Mesendoderm (in vitro differentiated cells): ENCODE data around the gene PRR4. TPM values are rescaled to one million over a fixed set of nuclear protein-coding genes. Genes with fewer than 3 reads are reported as not detected.

Source experiments
- DNase-seq: peaks from one replicate; pipeline ENCODE4 v3.0.0; 2013
- H2AK5ac ChIP-seq: 2 replicates; pipeline ENCODE4 v1.6.1; 2013; ENCODE audit warnings: low read length, inconsistent platforms
- H2BK120ac ChIP-seq: 2 replicates; pipeline ENCODE4 v1.6.1; 2013; ENCODE audit warnings: low read depth, mild to moderate bottlenecking, low read length, moderate library complexity, mixed read lengths
- H2BK15ac ChIP-seq: replicated peaks from 2 replicates; pipeline ENCODE4 v1.6.1; 2013; ENCODE audit warnings: low read depth, mild to moderate bottlenecking, moderate library complexity
- H2BK5ac ChIP-seq: 2 replicates; pipeline ENCODE4 v1.6.1; 2013; ENCODE audit warnings: low read length, inconsistent platforms
- H3K18ac ChIP-seq: 2 replicates; pipeline ENCODE4 v1.6.1; 2013; ENCODE audit warnings: mild to moderate bottlenecking, low read length, mixed read lengths
- H3K23ac ChIP-seq: one replicate; pipeline ENCODE4 v1.6.1; 2013; ENCODE audit warnings: low read length
- H3K27ac ChIP-seq: 2 replicates; pipeline ENCODE4 v1.5.1; 2013; ENCODE audit warnings: low read depth, mild to moderate bottlenecking, inconsistent platforms, low read length, moderate library complexity
- H3K27me3 ChIP-seq: 2 replicates; pipeline ENCODE4 v1.6.1; 2013; ENCODE audit warnings: low read length, control low read depth, mild to moderate bottlenecking, inconsistent platforms; ENCODE audit not compliant: insufficient read depth, poor library complexity
- H3K36me3 ChIP-seq: 2 replicates; pipeline ENCODE4 v1.6.1; 2013; ENCODE audit warnings: low read length, inconsistent platforms; ENCODE audit not compliant: control insufficient read depth, insufficient read depth
- H3K4ac ChIP-seq: one replicate; pipeline ENCODE4 v1.6.1; 2013; ENCODE audit warnings: low read depth, mild to moderate bottlenecking, low read length, moderate library complexity
- H3K4me1 ChIP-seq: 2 replicates; pipeline ENCODE4 v1.6.1; 2013; ENCODE audit warnings: low read depth, low read length, inconsistent platforms; ENCODE audit not compliant: control insufficient read depth
- H3K4me2 ChIP-seq: 2 replicates; pipeline ENCODE4 v1.6.1; 2013; ENCODE audit warnings: low read length
- H3K4me3 ChIP-seq: 2 replicates; pipeline ENCODE4 v1.5.1; 2013; ENCODE audit warnings: mild to moderate bottlenecking, low read length
- H3K56ac ChIP-seq: one replicate; pipeline ENCODE4 v1.6.1; 2013; ENCODE audit warnings: low read length
- H3K79me1 ChIP-seq: 2 replicates; pipeline ENCODE4 v1.6.1; 2013; ENCODE audit warnings: low read length, inconsistent platforms
- H3K79me2 ChIP-seq: 2 replicates; pipeline ENCODE4 v1.6.1; 2013; ENCODE audit warnings: mild to moderate bottlenecking, low read length; ENCODE audit not compliant: control insufficient read depth, insufficient read depth
- H3K9ac ChIP-seq: 2 replicates; pipeline ENCODE4 v1.6.1; 2013; ENCODE audit warnings: low read length, inconsistent platforms
- H4K5ac ChIP-seq: one replicate; pipeline ENCODE4 v1.6.1; 2013; ENCODE audit warnings: low read length
- H4K8ac ChIP-seq: one replicate; pipeline ENCODE4 v1.6.1; 2013; ENCODE audit warnings: low read depth, mild to moderate bottlenecking, control low read depth, low read length, moderate library complexity
- WGBS: extraction: QIAGEN DNeasy Blood & Tissue Kit; methylation state at CpG from one replicate; pipeline ENCODE4 v1.1.7; 2013; ENCODE audit warnings: low lambda C conversion rate, missing lambda C conversion rate; ENCODE audit not compliant: insufficient coverage; ENCODE audit errors: extremely low coverage; 5-methylcytosine and 5-hydroxymethylcytosine counted together
- polyA plus RNA-seq, 2 experiments: library from polyadenylated mRNA; stranded (reverse); fragments of 200-250 nt; gene quantifications; one replicate each; pipeline ENCODE4 v1.2.3, GENCODE V29; 2013

Gene PRR4
- polyA plus RNA-seq (2013, experiment 1 of 2), result 3.0 TPM
- polyA plus RNA-seq (2013, experiment 2 of 2), result 2.2 TPM

GRCh38 chr12:10849425-10849878 lies at the start of gene PRR4:
PRR4 (minus strand) TSS chr12:10849475; CDS start chr12:10849437, 38 bp downstream.
- Histone ChIP-seq H3K18ac (no peak within 1 kb of the TSS), H2BK120ac (no peak within 1 kb of the TSS), H3K36me3 (no peaks in the 10 kb centered on the region), H3K23ac (no peak within 1 kb of the TSS), H3K27me3 (no peaks in the 10 kb centered on the region), H3K4ac (no peak within 1 kb of the TSS), H2BK5ac (no peak within 1 kb of the TSS), H3K27ac (no peak within 1 kb of the TSS), H2AK5ac (no peak within 1 kb of the TSS), H3K79me2 (no peaks in the 10 kb centered on the region), H3K4me3 (no peak within 1 kb of the TSS), H4K8ac (no peak within 1 kb of the TSS), H3K79me1 (no peaks in the 10 kb centered on the region), H2BK15ac (no peak within 1 kb of the TSS), H3K9ac (no peak within 1 kb of the TSS), H4K5ac (no peak within 1 kb of the TSS), H3K4me1 (no peaks in the 10 kb centered on the region), H3K4me2 (no peak within 1 kb of the TSS), H3K56ac (no peak within 1 kb of the TSS)
- DNase-seq, result no peak
- no CpG with 5 or more reads among the region's 4 CpGs for WGBS

- no peak overlapping the region for H3K56ac ChIP-seq
- no peaks in the 10 kb centered on the region for H3K4me1 ChIP-seq
- no peak overlapping the region for H3K4ac ChIP-seq
- H4K5ac ChIP-seq, result no peak overlapping the region
- H3K79me2 ChIP-seq, result no peaks in the 10 kb centered on the region
- no peak overlapping the region for H3K4me2 ChIP-seq
- no peak for DNase-seq
- no peak overlapping the region for H3K18ac ChIP-seq
- H2AK5ac ChIP-seq, result no peak overlapping the region
- H4K8ac ChIP-seq, result no peak overlapping the region
- no peaks in the 10 kb centered on the region for H3K36me3 ChIP-seq
- no peak overlapping the region for H3K4me3 ChIP-seq
- no peaks in the 10 kb centered on the region for H3K79me1 ChIP-seq
- no peak overlapping the region for H2BK15ac ChIP-seq
- no peak overlapping the region for H3K9ac ChIP-seq
- H3K27me3 ChIP-seq, result no peaks in the 10 kb centered on the region
- WGBS, result no CpG with 5 or more reads among the region's 5 CpGs
- no peak overlapping the region for H2BK5ac ChIP-seq
- no peak overlapping the region for H3K23ac ChIP-seq
- H2BK120ac ChIP-seq, result no peak overlapping the region
- no peak overlapping the region for H3K27ac ChIP-seq
These were observed 47.6 kb upstream of the PRR4 start for GRCh38 chr12:10896854-10897253.

GRCh38 chr12:10891937-10892336 lies 42.7 kb upstream of the PRR4 start:
- Histone ChIP-seq H2BK15ac (no peak overlapping the region), H3K27me3 (no peaks in the 10 kb centered on the region), H2BK5ac (no peak overlapping the region), H3K4me2 (no peak overlapping the region), H2BK120ac (no peak overlapping the region), H3K18ac (no peak overlapping the region), H3K9ac (no peak overlapping the region), H3K79me2 (no peaks in the 10 kb centered on the region), H3K36me3 (no peaks in the 10 kb centered on the region), H3K4me3 (no peak overlapping the region), H3K79me1 (no peaks in the 10 kb centered on the region), H4K5ac (no peak overlapping the region), H3K23ac (no peak overlapping the region), H3K27ac (no peak overlapping the region), H4K8ac (no peak overlapping the region), H3K4ac (no peak overlapping the region), H2AK5ac (no peak overlapping the region), H3K56ac (no peak overlapping the region), H3K4me1 (no peaks in the 10 kb centered on the region)
- no peak for DNase-seq
- no CpG with 5 or more reads among the region's 2 CpGs for WGBS

- Histone ChIP-seq H2AK5ac (no peak overlapping the region), H3K56ac (no peak overlapping the region), H3K79me2 (no peaks in the 10 kb centered on the region), H3K27me3 (no peaks in the 10 kb centered on the region), H2BK5ac (no peak overlapping the region), H2BK15ac (no peak overlapping the region), H3K4me1 (no peaks in the 10 kb centered on the region), H4K5ac (no peak overlapping the region), H3K4me2 (no peak overlapping the region), H3K9ac (no peak overlapping the region), H3K36me3 (no peaks in the 10 kb centered on the region), H3K27ac (no peak overlapping the region), H3K4ac (no peak overlapping the region), H3K18ac (no peak overlapping the region), H3K79me1 (no peaks in the 10 kb centered on the region), H2BK120ac (no peak overlapping the region), H3K23ac (no peak overlapping the region), H3K4me3 (no peak overlapping the region), H4K8ac (no peak overlapping the region)
- DNase-seq, result no peak
These were observed 40.0 kb upstream of the PRR4 start for GRCh38 chr12:10889226-10889625.

- Histone ChIP-seq H3K79me2 (no peaks in the 10 kb centered on the region), H3K4me2 (no peak within 1 kb of the TSS), H2AK5ac (no peak within 1 kb of the TSS), H3K56ac (no peak within 1 kb of the TSS), H4K5ac (no peak within 1 kb of the TSS), H3K9ac (no peak within 1 kb of the TSS), H3K36me3 (no peaks in the 10 kb centered on the region), H3K27me3 (no peaks in the 10 kb centered on the region), H3K4me3 (no peak within 1 kb of the TSS), H3K23ac (no peak within 1 kb of the TSS), H3K4ac (no peak within 1 kb of the TSS), H2BK120ac (no peak within 1 kb of the TSS), H3K4me1 (no peaks in the 10 kb centered on the region), H3K18ac (no peak within 1 kb of the TSS), H4K8ac (no peak within 1 kb of the TSS), H3K79me1 (no peaks in the 10 kb centered on the region), H2BK15ac (no peak within 1 kb of the TSS), H2BK5ac (no peak within 1 kb of the TSS), H3K27ac (no peak within 1 kb of the TSS)
- no CpG with 5 or more reads among the region's 6 CpGs for WGBS
- no peak for DNase-seq
These were observed 34.9 kb upstream of the PRR4 start, which contains the start of gene PRH1 for GRCh38 chr12:10884086-10884725. PRH1 (minus strand) TSS chr12:10884255; CDS start chr12:10884217, 38 bp downstream.

- no CpG with 5 or more reads among the region's 2 CpGs for WGBS
- no peaks in the 10 kb centered on the region for H3K36me3 ChIP-seq
- no peaks in the 10 kb centered on the region for H3K79me2 ChIP-seq
- no peak overlapping the region for H3K23ac ChIP-seq
- no peak overlapping the region for H3K27ac ChIP-seq
- H2AK5ac ChIP-seq, result no peak overlapping the region
- H3K4me2 ChIP-seq, result no peak overlapping the region
- no peak overlapping the region for H3K56ac ChIP-seq
- H3K4me1 ChIP-seq, result no peaks in the 10 kb centered on the region
- no peak overlapping the region for H4K5ac ChIP-seq
- no peaks in the 10 kb centered on the region for H3K79me1 ChIP-seq
- no peak overlapping the region for H4K8ac ChIP-seq
- H3K9ac ChIP-seq, result no peak overlapping the region
- H3K27me3 ChIP-seq, result no peaks in the 10 kb centered on the region
- no peak overlapping the region for H3K4ac ChIP-seq
- no peak overlapping the region for H2BK120ac ChIP-seq
- no peak overlapping the region for H2BK15ac ChIP-seq
- H2BK5ac ChIP-seq, result no peak overlapping the region
- no peak overlapping the region for H3K18ac ChIP-seq
- DNase-seq, result no peak
- no peak overlapping the region for H3K4me3 ChIP-seq
These were observed 24.1 kb upstream of the PRR4 start for GRCh38 chr12:10873378-10873777.
